ENCODE data around the gene HLTF. TPM values are rescaled to one million over a fixed set of nuclear protein-coding genes. Genes with fewer than 3 reads are reported as not detected.
A peak's percentile ranks its signal among the peaks of the same experiment; 100 is the strongest.

HLTF gene
- polyA plus RNA-seq, 5 donors = 37.2 to 72.0 (median 55.3) TPM

GRCh38 chr3:149089395-149089794 is 3.1 kb upstream of the HLTF start:
- no peak for DNase-seq

DNA sequence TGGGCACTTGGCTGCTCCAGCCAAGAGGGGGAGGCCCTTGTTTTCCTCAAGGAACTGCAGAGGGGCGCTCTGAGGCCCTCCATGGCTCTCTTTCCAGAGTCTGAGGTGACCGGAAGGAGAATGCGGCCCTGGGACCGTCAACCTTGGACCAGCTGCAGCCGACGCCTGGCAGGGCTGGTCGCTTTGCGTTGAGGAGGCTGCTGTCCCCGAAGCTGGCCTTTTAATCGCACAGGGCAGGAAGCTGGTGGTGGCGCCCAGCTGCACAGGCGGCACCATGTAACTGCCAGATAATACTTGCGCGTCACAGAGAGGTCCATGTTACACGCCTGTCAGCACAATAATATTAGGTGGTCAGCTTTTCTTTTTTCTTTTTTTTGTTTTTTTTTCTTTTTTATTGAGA is 875 bp upstream of the HLTF start:
- DNase-seq = no peak

DNA sequence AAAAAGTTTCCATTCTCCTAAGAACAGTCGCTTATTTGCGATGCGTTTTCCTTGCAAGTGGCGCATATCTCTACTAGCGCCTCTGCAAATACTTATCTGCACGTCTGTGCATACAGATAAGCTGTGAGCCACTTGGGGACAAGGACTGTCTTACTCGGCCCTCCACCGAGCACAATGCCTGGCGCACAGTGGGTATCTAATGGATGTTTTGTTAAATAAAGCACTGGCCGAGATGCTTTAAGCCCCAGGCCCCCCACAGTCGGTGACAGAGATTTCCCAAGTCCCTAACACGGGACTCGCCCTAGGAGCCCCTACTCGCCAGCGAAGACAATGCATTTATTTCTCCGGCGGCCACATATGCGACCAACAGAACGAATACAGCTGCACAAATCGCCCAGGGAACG is 503 bp downstream of the HLTF start:
- no peak for DNase-seq

- DNase-seq = no peak
These were observed 4.6 kb downstream of the HLTF start for GRCh38 chr3:149081772-149082171.

GRCh38 chr3:149080699-149081091 is 5.6 kb downstream of the HLTF start:
- no peak for DNase-seq

GRCh38 chr3:149080011-149080698 is 6.2 kb downstream of the HLTF start:
- DNase-seq = no peak

GRCh38 chr3:149077628-149078027 is 8.7 kb downstream of the HLTF start:
- DNase-seq = no peak

DNA sequence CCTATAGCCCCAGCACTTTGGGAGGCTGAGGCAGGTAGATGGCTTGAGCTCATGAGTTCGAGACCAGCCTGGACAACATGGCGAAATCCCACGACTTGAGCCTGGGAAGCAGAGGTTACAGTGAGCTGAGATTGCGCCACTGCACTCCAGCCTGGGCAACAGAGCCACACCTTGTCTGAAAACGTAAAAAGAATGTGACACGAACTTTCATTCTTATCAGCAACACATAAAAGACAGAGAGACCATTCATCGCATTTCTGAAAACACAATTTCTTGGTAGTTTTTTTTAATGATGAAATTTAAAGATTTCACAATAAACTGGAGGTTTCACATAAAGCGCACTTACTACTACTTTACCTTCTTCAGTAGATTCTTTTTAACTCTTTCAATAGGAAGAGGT is 18.4 kb downstream of the HLTF start:
- DNase-seq = no peak

- DNase-seq = peak; percentile 18 to 48
These were observed 24.6 kb downstream of the HLTF start for GRCh38 chr3:149061776-149062175.

- DNase-seq = no peak
These were observed 27.7 kb downstream of the HLTF start for GRCh38 chr3:149058602-149059001.

GRCh38 chr3:149058198-149058597 is 28.1 kb downstream of the HLTF start:
- no peak for DNase-seq

DNA sequence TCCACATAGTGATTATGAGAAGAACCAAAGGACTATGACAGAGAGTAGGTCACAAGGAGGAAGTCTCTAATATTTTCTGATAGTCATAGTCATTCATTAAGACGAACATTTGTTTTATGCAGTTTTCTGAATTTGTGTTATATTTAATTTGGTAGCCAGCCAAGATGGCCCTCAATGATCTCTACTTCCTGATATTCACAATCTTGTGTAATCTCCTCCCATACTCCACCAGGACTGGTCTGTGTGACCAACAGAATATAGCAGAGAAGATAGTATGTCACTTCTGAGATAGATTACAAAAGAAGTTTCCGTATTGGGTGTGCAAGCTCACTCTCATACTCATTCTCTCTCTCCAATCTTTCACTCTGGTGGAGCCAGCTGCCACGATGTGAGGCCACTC is 30.8 kb downstream of the HLTF start:
- no peak for DNase-seq

DNA sequence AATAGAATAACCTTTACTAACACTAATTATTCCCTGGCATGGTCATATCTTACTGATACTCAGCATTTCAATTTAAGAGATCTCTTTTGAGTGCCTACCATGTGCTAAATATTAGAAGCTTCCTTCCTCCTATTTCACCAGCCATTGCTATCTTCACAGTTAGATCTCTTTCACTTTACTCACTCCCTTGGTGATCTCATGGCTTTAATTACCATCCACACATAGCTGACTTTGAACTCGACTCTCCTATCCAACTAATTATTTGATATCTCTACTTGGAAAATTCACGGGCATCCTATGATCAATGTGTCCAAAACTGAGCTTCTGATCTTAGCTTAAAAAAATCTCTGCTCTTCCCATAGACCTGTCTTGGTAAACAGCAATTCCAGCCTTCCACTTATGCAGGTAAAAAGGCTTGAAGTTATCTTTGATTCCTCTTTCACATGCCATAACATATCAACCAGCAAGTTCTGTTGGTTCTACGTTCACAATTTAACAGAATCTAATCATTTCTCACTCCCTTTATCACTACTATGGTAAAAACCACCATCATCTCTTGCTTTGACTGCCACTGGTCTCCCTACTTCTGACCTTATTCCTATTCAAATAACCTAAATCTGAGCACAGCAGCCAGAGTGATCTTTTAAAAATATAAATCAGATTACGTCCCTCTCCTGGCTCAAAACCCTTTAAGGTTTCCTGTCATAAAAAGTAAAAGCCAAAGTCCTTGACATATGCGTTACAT is 41.8 kb downstream of the HLTF start:
- no peak for DNase-seq

GRCh38 chr3:149042789-149043386 is 43.4 kb downstream of the HLTF start:
- no peak for DNase-seq

- DNase-seq = no peak
These were observed 48.0 kb downstream of the HLTF start for GRCh38 chr3:149038322-149038721.

- DNase-seq = no peak
These were observed 48.6 kb downstream of the HLTF start for GRCh38 chr3:149037684-149038083.

GRCh38 chr3:149031096-149031495 is 55.2 kb downstream of the HLTF start:
- DNase-seq = peak in 1 of 2 donors; percentile 15

- DNase-seq = no peak
These were observed 59.6 kb downstream of the HLTF start for GRCh38 chr3:149026718-149027117.

GRCh38 chr3:149023951-149024350 is 62.4 kb downstream of the HLTF start:
- DNase-seq = no peak

DNA sequence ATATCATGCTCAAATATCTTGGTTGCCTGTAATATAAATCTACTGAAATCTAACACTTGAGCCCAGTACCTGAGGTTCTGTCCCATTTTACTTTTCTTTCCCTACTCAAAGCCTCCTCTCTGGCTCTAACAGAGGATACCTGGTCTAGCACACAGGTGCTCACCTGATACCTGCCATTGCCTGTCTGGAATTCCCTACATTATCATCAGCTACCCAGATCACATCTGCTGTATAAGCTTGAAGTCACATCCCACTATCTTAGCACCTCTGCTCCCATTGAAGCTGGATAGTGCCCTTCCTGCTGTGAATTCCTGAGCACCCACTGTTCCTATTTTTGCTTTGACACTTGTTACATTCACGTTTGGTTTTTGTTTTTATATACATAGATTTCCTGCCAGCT is 64.5 kb downstream of the HLTF start:
- DNase-seq = no peak

DNA sequence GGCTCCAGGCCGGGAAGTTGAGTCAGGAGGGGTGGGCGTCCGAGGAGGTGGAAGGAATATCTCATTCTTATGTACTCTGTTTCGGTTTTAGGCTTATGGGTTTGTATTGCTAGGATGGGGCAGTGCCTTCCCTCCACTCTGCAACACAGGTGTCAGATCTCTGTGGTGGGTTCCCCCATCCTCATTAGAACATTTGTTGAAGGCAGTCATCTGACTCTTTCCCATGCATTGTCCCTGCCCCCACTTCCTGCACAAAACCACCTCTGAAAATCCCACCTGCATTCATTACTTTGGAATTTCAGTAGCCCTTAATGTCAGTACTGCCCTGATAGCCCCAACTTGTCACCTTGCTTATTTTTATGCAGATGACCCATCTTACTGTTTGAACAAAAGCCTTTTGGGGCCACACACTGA is 65.5 kb downstream of the HLTF start:
- DNase-seq = no peak

GRCh38 chr3:149020196-149020838 is 66.0 kb downstream of the HLTF start:
- DNase-seq = no peak

- no peak for DNase-seq
These were observed 66.8 kb downstream of the HLTF start for GRCh38 chr3:149019580-149019979.

Measured in right lung (tissue), 5 donors.